ENCODE results near the gene SYNPO.

SYNPO gene

GRCh38 chr5:150625831-150626746 is 14.4 kb upstream of the SYNPO start:
- no peak for DNase-seq (ENCODE audit: low read depth)

- no peak for DNase-seq (ENCODE audit: low read depth)
Observed at GRCh38 chr5:150626853-150627276, 13.6 kb upstream of the SYNPO start.

- DNase-seq (ENCODE audit: low read depth): no peak
Observed at GRCh38 chr5:150627731-150628545, 12.5 kb upstream of the SYNPO start.

GRCh38 chr5:150628936-150629485 is 11.4 kb upstream of the SYNPO start:
- no peak for DNase-seq (ENCODE audit: low read depth)

GRCh38 chr5:150630016-150630415 is 10.4 kb upstream of the SYNPO start:
- no peak for DNase-seq (ENCODE audit: low read depth)

- no peak for DNase-seq (ENCODE audit: low read depth)
Observed at GRCh38 chr5:150630461-150631325, 9.8 kb upstream of the SYNPO start.

- DNase-seq (ENCODE audit: low read depth): no peak
Observed at GRCh38 chr5:150631326-150631701, 9.1 kb upstream of the SYNPO start.

- DNase-seq (ENCODE audit: low read depth): no peak
Observed at GRCh38 chr5:150632305-150633160, 7.9 kb upstream of the SYNPO start.

GRCh38 chr5:150633429-150633828 is 7.0 kb upstream of the SYNPO start:
- no peak for DNase-seq (ENCODE audit: low read depth)

- no peak for DNase-seq (ENCODE audit: low read depth)
Observed at GRCh38 chr5:150636391-150637244, 3.8 kb upstream of the SYNPO start.

GRCh38 chr5:150637245-150638052 is 3.0 kb upstream of the SYNPO start:
- DNase-seq (ENCODE audit: low read depth): no peak

- DNase-seq (ENCODE audit: low read depth): no peak
Observed at GRCh38 chr5:150638053-150638444, 2.4 kb upstream of the SYNPO start.

- no peak for DNase-seq (ENCODE audit: low read depth)
Observed at GRCh38 chr5:150638488-150639376, 1.7 kb upstream of the SYNPO start.

- no peak for DNase-seq (ENCODE audit: low read depth)
Observed at GRCh38 chr5:150639377-150639692, 1.1 kb upstream of the SYNPO start.

- no peak for DNase-seq (ENCODE audit: low read depth)
Observed at GRCh38 chr5:150639751-150640150, 709 bp upstream of the SYNPO start.

- no peak for DNase-seq (ENCODE audit: low read depth)
Observed at GRCh38 chr5:150641006-150641570, 628 bp downstream of the SYNPO start.

- DNase-seq (ENCODE audit: low read depth): no peak
Observed at GRCh38 chr5:150641824-150642566, 1.5 kb downstream of the SYNPO start.
